Measurements from ENCODE around the gene SLC37A2. TPM values are rescaled to one million over a fixed set of nuclear protein-coding genes. Genes with fewer than 3 reads are reported as not detected.

The SLC37A2 gene
- total and polyA plus RNA-seq, 8 donors = 0.87 to 5.3 (median 3.2) TPM; not detected in 2

DNA sequence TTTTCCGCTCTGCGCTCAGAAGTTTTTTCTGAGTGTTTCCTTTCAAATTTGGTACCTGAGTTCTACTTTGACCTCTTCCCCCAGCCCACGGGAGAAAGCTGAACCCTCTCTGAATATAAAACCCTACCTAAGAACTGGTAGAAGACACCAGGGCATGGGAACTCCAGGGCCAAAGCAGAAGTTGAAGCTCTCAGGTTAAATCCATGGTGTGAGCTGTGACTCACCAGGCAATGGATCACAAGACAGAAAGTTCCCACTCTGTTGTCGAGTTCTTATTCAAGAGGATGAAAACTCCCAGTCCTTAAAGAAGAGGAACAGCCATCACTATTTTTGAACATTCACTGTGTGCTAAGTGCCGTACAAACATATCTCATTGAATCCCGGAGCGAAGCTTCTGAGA lies 39.4 kb downstream of the SLC37A2 start:
- intact Hi-C loops (cut with DNase I; ENCODE audit: low total_unique reads) = no loop called here
- H3K27ac ChIP-seq = peak overlapping the region in 2 of 5 donors; percentile 57 to 67
- WGBS, 5 donors = 91 to 96% (median 95%) methylated on average over 7 of the region's 7 CpGs

DNA sequence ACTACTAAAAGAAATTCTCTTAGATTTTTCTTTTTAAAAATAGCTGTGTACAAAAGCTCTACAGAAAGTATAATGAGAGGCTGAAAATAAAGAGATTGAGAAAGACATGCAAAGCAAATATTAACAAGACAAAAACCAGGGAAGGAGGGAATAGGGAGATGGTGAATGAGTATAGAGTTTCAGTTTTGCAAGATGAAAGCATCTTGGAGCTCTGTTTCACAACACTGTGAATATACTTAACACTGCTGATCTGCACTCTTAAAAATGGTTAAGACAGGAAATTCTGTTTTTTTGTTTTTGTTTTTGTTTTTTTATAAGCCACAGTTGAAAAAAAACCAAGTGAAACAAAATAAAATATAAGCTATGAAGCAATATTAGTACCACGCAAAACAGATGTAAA lies 42.8 kb downstream of the SLC37A2 start:
- TF ChIP-seq, protein P1, sequence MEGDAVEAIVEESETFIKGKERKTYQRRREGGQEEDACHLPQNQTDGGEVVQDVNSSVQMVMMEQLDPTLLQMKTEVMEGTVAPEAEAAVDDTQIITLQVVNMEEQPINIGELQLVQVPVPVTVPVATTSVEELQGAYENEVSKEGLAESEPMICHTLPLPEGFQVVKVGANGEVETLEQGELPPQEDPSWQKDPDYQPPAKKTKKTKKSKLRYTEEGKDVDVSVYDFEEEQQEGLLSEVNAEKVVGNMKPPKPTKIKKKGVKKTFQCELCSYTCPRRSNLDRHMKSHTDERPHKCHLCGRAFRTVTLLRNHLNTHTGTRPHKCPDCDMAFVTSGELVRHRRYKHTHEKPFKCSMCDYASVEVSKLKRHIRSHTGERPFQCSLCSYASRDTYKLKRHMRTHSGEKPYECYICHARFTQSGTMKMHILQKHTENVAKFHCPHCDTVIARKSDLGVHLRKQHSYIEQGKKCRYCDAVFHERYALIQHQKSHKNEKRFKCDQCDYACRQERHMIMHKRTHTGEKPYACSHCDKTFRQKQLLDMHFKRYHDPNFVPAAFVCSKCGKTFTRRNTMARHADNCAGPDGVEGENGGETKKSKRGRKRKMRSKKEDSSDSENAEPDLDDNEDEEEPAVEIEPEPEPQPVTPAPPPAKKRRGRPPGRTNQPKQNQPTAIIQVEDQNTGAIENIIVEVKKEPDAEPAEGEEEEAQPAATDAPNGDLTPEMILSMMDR (IDR thresholded peaks at IDR 0.05) = no peak
- TF ChIP-seq EP300 (IDR thresholded peaks at IDR 0.05) = no peak
- no peak for TF ChIP-seq POLR2A (IDR thresholded peaks at IDR 0.05)
- TF ChIP-seq POLR2AphosphoS5 (IDR thresholded peaks at IDR 0.05) = no peak
- 0 to 95% (median 86%) methylated on average over 1 of the region's 1 CpG for WGBS, 5 donors
- no peaks in the 10 kb centered on the region for H3K27me3 ChIP-seq

More for the DNA sequence above, 39.4 kb downstream of the SLC37A2 start:
- Histone ChIP-seq H3K4me1 (peaks cover 0 to 8% (median 2%) of the 10 kb centered on the region in 4 donors), H3K4me3 (no peak overlapping the region), H3K27me3 (no peaks in the 10 kb centered on the region), H3K36me3 (peaks cover 12 to 42% (median 39%) of the 10 kb centered on the region in 4 donors), H3K9me3 (no peaks in the 10 kb centered on the region)
- DNase-seq = no peak
- TF ChIP-seq, protein P1 (IDR thresholded peaks at IDR 0.05) = no peak
- TF ChIP-seq POLR2A (IDR thresholded peaks at IDR 0.05) (no peak), EP300 (IDR thresholded peaks at IDR 0.05) (no peak), POLR2AphosphoS5 (IDR thresholded peaks at IDR 0.05) (no peak)

DNA sequence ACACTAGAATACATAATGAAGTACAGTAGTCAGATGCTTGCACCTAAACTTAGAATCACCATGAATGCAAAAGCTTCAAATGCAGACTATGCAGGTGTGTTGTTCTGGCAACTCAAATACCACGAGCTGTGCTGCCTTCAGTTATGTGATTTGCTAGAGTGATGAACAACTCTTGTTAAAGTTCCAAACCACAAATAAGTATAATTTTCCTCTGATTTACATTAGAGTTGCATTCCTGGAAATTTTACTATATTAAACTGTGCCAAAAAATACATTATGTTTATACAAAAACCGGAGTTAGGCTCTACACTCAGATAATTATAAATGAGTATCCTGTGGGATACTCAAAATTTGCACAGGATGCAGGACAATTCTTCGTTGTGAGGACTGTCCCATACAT lies 45.4 kb downstream of the SLC37A2 start:
- Histone ChIP-seq H3K27me3 (no peaks in the 10 kb centered on the region), H3K4me3 (no peak overlapping the region), H3K4me1 (peaks cover 4 to 17% (median 14%) of the 10 kb centered on the region in 4 donors), H3K9me3 (no peaks in the 10 kb centered on the region), H3K36me3 (no peaks in the 10 kb centered on the region), H3K27ac (no peak overlapping the region)
- intact Hi-C loops (cut with DNase I; ENCODE audit: low total_unique reads) = no loop called here
- no peak for TF ChIP-seq EP300 (IDR thresholded peaks at IDR 0.05)
- TF ChIP-seq POLR2AphosphoS5 (IDR thresholded peaks at IDR 0.05) = no peak
- TF ChIP-seq, protein P1 (IDR thresholded peaks at IDR 0.05) = no peak
- no peak for TF ChIP-seq POLR2A (IDR thresholded peaks at IDR 0.05)
- no peak for DNase-seq
- WGBS, 5 donors = 46 to 70% (median 49%) methylated on average over 3 of the region's 3 CpGs

More for the DNA sequence above, 42.8 kb downstream of the SLC37A2 start:
- DNase-seq = no peak
- peaks cover 4 to 17% (median 11%) of the 10 kb centered on the region in 4 donors for H3K4me1 ChIP-seq
- H3K4me3 ChIP-seq = no peak overlapping the region
- no peak overlapping the region for H3K27ac ChIP-seq
- no peaks in the 10 kb centered on the region for H3K9me3 ChIP-seq
- intact Hi-C loops (cut with DNase I; ENCODE audit: low total_unique reads) = no loop called here
- peaks cover 0 to 8% (median 5%) of the 10 kb centered on the region in 4 donors for H3K36me3 ChIP-seq

DNA sequence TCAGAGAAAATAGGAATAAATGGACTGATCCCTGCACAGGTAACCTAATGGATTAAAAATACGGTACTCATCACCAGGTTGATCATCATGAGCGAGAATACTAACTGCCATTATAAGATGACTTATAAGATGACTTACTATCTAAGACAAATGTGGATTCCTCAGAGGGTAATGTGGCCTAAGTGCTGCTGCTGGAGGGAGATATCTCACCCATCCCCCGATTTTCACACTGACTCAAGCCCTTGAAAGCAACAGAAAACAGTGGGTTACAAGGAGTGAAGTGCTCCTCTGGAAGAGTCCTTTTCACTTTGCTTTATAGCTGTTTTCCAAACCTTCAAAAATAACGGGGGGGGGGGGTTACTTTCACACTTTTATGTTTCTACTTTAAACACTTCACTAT lies 47.4 kb downstream of the SLC37A2 start:
- Histone ChIP-seq H3K27ac (peak overlapping the region in 3 of 5 donors; percentile 81 to 90 (median 85)), H3K36me3 (no peaks in the 10 kb centered on the region), H3K4me1 (peaks cover 4 to 17% (median 14%) of the 10 kb centered on the region in 4 donors), H3K9me3 (no peaks in the 10 kb centered on the region), H3K27me3 (no peaks in the 10 kb centered on the region), H3K4me3 (peak overlapping the region; percentile 72 to 89 (median 76))
- no peak for TF ChIP-seq POLR2A (IDR thresholded peaks at IDR 0.05)
- no peak for TF ChIP-seq EP300 (IDR thresholded peaks at IDR 0.05)
- no peak for TF ChIP-seq POLR2AphosphoS5 (IDR thresholded peaks at IDR 0.05)
- WGBS, 5 donors = 49 to 54% (median 52%) methylated on average over 4 of the region's 4 CpGs
- intact Hi-C loops (cut with DNase I; ENCODE audit: low total_unique reads) = no loop called here
- no peak for DNase-seq

DNA sequence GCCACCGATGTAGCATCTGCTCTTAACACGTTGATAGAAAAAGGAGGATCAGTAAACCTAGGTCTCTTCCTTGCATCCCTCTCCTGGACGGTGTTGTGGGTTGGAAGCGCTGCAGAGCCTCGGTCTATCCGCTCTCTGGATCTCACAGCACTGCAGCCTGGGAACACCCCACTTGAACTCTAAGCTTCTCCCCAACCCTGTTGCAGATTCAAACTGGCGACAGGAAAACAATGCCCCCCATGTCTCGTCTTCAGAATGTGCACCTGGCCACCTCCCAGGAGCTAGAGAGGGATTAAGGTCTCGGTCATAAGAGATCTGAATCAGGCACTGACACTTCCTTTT lies 47.9 kb downstream of the SLC37A2 start:
- peak overlapping the region; percentile 72 to 89 (median 76) for H3K4me3 ChIP-seq
- H3K36me3 ChIP-seq = no peaks in the 10 kb centered on the region
- intact Hi-C loops (cut with DNase I; ENCODE audit: low total_unique reads) = no loop called here
- no peaks in the 10 kb centered on the region for H3K9me3 ChIP-seq
- WGBS, 5 donors = 0 to 2% (median 1%) methylated on average over 9 of the region's 9 CpGs
- H3K27me3 ChIP-seq = no peaks in the 10 kb centered on the region
- peaks cover 4 to 17% (median 14%) of the 10 kb centered on the region in 4 donors for H3K4me1 ChIP-seq
- peak overlapping the region; percentile 81 to 90 (median 85) for H3K27ac ChIP-seq
- no peak for DNase-seq
- TF ChIP-seq EP300 (IDR thresholded peaks at IDR 0.05) = no peak
- TF ChIP-seq, protein P1 (IDR thresholded peaks at IDR 0.05) = no peak
- TF ChIP-seq POLR2AphosphoS5 (IDR thresholded peaks at IDR 0.05) = no peak
- TF ChIP-seq POLR2A (IDR thresholded peaks at IDR 0.05) = no peak
